CD4-positive, alpha-beta T cell treated with Interleukin-17A for 1 hour (primary cell): Measurements from ENCODE around the gene ZNF664.
"Not testable (repeated sequence)": the region's sequence is repeated elsewhere in the genome, so short reads cannot be mapped to it uniquely, and the experiment has no call there.

Source experiments
- DNase-seq: peaks from one replicate; pipeline ENCODE4 v3.0.0-alpha.2; 2020

Gene ZNF664

GRCh38 chr12:123942238-123942653 lies 30.8 kb upstream of the ZNF664 start:
- no peak for DNase-seq

DNA sequence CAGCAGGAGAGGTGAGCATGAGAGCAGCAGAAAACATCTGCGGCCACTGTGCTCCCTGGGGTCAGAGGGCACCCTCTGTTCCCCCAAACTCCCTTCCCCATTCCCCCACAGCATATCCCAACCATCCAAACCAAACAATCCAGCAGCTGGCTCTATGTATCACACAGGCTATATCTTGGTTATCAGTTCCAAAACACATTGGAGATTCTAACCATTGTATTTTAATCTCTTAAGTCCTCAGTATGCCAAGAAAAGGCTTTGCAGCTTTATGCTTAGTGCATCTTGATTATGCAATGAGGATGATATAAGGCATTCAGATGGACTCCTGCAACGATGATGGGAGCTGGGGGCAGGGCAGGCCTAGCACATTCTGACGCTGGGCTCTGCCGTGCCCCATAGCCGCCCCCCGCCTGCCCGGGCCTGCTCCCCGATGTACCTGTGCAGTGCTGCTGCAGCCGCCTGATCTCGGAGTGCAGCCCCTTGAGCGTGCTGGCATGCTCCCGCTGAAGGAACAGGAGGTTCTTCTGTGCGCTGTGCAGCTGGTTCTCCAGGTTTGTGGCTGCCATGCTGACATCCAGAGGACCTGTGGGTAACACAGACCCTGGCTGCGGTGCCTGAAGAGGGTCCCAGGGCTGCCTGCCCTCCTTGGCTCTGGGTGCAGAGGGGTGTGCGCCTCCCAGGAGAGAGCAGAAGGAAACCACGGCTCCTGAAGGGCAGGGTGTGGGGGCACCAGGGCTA lies 29.9 kb upstream of the ZNF664 start:
- DNase-seq, result no peak

- DNase-seq, result no peak
Observed at GRCh38 chr12:123943816-123944215, 29.2 kb upstream of the ZNF664 start.

- DNase-seq, result no peak
Observed at GRCh38 chr12:123944696-123945095, 28.3 kb upstream of the ZNF664 start.

GRCh38 chr12:123945287-123946151 lies 27.5 kb upstream of the ZNF664 start:
- DNase-seq, result no peak

GRCh38 chr12:123946152-123946515 lies 26.9 kb upstream of the ZNF664 start:
- no peak for DNase-seq

DNA sequence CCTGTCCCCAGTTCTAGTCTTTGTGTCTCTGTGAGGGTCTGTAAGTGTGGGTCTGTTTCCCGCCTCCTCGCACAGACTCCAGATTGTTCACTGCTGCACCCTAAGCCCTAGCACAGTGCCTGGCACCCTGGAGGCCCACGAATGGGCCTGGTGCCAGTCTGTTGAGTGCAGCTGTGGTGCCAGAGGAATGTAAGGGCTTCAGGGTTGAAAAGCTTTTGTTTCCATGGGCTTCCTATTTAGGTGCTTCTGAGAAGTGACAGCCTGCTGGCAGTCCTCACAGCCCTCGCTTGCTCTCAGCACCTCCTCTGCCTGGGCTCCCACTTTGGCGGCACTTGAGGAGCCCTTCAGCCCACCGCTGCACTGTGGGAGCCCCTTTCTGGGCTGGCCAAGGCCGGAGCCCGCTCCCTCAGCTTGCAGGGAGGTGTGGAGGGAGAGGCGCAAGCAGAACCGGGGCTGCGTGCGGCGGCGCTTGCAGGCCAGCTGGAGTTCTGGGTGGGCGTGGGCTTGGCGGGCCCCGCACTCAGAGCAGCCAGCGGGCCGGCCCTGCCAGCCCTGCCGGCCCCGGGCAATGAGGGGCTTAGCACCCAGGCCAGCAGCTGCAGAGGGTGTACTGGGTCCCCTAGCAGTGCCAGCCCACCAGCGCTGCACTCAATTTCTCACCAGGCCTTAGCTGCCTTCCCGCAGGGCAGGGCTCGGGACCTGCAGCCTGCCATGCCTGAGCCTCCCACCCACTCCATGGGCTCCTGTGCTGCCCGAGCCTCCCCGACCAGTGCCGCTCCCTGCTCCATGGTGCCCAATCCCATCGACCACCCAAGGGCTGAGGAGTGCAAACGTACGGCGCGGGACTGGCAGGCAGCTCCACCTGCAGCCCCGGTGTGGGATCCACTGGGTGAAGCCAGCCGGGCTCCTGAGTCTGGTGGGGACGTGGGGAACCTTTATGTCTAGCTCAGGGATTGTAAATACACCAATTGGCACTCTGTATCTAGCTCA lies 26.2 kb upstream of the ZNF664 start:
- not testable (repeated sequence) for DNase-seq

DNA sequence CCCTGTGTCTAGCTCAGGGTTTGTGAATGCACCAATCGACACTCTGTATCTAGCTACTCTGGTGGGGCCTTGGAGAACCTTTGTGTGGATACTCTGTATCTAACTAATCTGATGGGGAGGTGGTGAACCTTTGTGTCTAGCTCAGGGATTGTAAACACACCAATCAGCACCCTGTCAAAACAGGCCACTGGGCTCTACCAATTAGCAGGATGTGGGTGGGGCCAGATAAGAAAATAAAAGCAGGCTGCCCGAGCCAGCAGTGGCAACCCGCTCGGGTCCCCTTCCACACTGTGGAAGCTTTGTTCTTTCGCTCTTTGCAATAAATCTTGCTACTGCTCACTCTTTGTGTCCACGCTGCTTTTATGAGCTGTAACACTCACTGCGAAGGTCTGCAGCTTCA lies 25.5 kb upstream of the ZNF664 start:
- DNase-seq, result not testable (repeated sequence)

GRCh38 chr12:123948401-123948795 lies 24.6 kb upstream of the ZNF664 start:
- no peak for DNase-seq

DNA sequence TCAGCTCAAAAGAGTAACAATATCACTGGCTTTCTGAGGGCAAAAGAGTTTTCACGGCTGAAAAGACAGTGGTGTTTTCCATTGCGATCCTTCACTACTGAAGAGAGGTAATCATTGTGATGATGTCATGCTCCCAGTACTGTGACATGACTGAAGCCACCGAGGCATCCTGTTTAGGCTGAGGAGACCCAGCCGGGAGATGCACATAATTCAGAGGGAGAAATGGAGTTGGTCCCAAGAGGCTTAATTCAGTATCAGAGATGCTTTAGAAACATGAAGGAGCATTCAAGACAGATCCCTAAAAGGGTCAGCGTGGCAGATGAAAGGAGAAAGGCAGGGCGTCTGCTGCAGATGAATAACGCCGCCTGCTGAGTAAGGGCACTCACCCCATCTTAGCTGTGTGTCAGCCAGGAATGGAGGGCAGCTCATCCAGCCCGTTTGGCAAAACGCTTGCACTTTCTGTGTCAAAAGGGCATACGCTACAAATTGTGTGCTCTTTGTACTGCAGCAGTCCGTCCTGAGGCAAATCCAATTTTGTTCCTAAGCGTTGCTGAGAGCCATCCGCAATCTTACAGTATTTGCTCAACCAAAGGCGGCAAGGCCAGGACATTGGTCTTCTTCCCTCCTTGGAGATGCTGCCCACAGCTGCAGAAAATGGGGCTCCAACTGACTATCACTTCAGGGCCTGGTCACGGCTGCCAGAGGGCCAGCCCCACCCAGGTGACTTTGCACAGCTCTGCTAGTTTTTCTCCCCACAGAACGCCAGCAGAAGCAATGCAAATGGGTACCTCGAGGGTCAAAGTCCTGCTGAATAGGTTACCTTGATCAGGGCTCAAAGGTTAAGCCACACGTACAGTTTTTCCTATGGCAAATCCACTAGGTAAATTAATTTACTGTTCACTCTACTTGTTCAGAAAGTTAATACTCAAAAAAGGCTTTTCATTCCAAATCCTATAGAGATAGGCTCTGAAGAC lies 23.9 kb upstream of the ZNF664 start:
- no peak for DNase-seq

DNA sequence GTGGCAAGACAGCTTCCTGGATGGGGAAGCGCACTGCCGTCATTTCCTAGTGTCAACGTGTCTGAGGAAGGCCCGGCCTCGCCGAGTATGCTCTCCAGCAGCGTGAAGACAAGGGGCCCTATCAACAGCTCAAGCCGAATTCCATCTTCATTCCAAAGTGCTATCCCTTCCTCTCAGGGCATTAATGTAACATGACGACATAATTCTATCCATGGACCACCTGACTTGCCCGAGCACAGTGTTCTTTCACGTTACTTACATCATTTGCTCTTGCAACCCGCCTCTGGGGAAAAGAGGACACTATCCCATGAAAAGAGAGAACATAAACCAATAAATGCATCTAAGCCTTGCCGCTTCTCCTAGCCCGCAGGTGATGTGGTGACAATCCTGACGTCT lies 23.2 kb upstream of the ZNF664 start:
- no peak for DNase-seq

DNA sequence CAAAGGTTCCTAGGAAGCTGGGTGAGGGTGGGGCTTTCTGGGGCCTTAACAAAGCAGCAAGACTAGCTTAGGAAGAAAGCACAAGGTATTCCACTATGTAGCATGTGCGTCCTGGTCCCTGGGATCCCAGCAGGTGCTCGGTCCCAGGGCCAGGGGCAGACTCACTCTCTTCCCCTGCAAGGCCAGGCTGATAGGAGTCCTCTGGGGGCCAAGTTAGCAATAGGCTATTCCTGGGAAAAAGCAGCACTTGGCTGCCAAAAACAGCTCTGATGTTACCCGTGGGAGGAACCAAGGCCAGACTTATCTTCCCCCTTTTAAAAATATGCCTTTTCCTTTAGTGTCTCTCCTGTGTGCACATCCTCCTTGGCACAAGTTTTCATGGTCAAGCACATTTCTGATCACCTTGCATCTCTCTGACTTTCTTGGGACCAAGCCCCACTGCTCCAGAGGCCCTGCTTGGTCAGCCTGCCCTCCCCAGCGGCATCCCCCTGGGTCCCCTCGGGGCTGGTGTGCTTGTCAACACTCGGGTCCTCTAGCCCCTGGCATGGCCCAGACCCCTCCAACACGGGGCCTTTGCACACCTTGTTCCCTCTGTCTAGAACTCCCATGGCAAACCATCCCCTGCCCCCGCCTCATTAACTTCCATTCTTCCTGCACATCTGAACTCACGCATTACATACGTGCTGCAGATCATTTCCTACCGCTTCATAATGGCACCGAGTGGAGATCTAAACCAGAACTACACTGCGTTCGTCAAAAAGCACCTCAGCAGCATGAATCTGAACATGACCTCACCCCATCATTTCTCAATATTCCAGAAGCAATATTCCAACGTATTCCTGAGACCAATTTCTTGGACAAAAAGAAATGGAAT lies 22.3 kb upstream of the ZNF664 start:
- no peak for DNase-seq

DNA sequence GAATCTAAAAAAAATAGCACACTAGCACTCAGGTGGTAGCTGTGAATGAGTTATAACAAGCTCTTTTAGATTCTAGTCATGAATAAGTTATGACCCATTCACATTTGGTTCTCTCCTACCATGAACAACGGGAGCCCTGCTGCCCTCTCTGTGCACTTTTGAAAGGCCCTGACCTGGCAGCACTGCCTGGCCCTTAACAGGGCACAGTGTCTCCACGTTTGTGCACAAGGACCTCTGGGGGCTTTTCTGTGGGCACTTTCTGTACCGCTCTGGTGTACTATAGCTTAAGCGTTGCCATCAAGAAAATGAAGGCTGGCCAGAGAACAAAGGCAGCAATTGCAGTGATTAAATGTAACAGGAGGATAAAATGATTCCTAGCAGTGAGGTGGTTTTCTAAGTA lies 21.5 kb upstream of the ZNF664 start:
- DNase-seq, result no peak

GRCh38 chr12:123952037-123952436 lies 21.0 kb upstream of the ZNF664 start:
- no peak for DNase-seq

DNA sequence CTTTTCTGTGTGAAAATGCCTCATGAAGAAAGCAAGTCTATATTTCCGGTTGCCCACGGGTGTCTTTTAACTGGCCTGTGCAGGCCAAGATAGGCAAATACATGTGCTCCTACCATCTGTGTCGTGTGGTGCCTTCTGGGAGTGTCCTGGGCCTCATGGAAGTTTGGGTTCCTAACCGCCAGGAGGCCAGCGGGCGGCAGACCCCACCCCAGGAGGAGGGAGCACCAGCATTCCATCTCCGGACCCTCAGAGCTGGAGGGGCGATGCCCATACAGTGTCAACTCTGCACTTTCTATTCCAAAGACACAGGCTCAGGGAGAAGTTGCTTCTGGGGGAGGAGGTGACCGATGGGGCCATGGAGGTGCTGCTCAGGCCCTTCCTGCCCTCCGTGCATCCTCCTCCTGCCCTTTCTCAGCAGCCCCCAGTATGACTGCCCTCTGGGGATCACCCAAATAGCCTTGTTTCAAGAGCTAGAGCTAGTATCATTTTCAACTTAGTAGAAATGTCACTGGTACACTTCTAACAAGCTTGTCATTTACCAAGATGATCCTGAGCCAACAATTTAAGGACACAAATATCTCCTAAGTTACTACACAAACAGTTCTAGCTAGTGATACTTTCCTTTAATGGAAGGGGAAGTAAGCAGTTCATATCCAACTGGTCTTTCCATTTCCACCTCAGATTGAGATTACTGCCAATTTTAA lies 18.2 kb upstream of the ZNF664 start:
- no peak for DNase-seq

GRCh38 chr12:123956249-123956648 lies 16.8 kb upstream of the ZNF664 start:
- DNase-seq, result no peak

DNA sequence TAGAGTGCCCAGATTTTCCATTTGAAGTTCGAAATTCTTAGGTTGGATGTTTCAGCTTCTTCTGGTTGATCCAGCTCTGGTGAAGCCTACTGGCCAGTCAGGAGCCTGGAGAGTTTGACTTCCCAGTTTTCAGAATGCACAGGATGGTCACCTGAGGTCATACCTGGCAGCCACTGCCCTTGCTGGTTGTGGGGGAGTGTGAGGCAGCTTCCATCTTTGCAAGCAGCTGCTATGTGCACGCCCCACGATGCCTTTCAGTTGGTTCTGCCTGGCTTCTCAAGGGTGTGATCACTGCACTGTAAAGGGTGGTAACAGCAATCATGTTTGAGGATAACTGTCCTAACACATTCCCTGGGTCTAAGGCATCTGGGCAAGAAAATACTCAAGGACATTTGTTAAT lies 15.8 kb upstream of the ZNF664 start:
- DNase-seq, result no peak

DNA sequence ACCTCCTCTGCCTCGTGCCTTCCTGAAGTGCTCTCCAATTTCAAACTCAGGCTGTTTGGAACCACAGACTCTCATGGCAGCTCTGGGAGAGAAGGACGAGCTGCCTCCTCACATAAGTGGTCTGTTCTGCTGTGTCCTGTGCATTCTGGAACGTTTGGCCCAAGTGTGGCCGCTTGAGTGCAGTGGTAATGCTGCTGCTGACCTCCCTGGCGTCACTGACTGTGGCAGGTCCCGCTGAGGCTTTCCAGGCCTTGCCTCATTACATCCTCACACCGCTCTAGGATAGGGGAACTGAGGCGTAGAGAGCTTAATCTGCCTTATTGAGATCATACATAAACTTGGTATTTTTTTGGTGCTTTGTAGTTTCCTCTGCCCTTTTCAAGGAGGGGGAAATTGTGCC lies 14.6 kb upstream of the ZNF664 start:
- no peak for DNase-seq

GRCh38 chr12:123958876-123959275 lies 14.1 kb upstream of the ZNF664 start:
- DNase-seq, result no peak
